NCI-H1436 (cell line): ENCODE measurements around the gene MPG.

Source experiments
- DNase-seq: peaks from one replicate; lab custom pipeline; 2025; lab: John Stamatoyannopoulos, UW

Gene MPG

DNA sequence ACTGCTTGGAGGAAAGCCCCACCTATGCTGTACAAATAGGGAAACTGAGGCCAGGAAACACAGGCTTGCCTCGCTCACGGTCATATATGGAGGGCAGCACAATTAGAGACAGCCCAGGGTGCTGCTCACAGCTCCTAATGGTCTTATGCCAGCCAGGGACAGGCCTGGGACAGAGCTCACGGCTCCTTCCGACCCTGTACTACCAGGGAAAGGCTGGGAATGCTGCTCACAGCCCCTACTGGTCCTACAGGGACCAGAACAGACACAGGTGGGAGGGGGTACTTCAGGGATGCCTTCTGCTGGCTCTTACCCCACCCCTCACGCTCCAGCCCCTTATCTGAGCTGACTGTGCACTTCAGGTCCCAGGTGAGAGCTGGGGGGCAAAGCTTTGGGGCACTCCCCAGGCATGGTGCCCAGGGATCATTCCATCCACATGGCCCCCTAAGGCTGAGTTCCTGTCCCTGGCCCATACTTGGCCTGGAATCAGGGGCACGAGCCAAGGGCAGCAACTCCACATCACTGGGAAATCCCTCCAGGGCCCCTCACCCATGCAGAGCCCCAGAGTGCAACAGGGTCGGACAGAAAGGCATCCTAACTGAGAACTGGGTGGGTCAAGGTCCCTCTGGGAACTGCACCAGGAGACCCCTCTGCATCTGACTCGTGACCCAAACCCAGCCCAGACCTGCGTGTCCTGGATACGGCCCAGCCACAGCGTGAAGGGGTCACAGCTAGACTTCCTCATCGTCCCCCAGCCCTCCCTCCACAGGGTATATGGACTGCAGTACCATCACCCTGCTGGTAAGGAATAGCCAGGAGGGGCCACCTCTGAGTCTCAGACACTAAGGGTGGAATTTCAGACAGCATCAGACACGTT, 11.5 kb upstream of the MPG start:
- DNase-seq, result no peak

DNA sequence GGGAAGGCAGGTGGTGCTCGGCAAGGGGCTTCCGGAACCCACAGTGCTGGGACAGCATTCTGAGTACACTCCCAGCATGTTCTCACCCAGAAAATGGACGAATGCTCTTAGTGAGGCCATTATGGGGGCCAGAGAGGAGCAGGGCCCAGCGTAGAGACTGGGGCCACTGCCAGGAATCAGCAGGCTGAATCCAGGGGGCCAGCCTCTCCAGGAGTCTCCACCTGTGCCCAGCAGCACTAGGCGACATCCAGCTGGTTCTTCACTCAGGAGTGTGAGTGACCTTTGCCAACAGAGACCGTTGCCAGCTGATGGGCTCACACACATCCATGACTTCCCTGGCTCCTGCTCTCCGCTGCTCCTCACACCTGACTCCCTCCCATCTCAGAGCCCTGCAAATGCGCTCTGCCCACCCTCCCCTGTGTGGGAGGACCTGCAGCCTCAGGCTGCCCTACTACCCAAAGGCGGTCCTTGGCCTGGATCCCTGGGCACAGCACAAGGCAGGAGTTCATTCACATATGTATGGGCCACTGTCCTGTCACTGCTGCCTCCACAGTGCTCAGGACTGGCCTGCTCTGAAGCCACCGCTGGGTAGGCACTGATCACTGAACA, 10.7 kb upstream of the MPG start:
- DNase-seq, result no peak

DNA sequence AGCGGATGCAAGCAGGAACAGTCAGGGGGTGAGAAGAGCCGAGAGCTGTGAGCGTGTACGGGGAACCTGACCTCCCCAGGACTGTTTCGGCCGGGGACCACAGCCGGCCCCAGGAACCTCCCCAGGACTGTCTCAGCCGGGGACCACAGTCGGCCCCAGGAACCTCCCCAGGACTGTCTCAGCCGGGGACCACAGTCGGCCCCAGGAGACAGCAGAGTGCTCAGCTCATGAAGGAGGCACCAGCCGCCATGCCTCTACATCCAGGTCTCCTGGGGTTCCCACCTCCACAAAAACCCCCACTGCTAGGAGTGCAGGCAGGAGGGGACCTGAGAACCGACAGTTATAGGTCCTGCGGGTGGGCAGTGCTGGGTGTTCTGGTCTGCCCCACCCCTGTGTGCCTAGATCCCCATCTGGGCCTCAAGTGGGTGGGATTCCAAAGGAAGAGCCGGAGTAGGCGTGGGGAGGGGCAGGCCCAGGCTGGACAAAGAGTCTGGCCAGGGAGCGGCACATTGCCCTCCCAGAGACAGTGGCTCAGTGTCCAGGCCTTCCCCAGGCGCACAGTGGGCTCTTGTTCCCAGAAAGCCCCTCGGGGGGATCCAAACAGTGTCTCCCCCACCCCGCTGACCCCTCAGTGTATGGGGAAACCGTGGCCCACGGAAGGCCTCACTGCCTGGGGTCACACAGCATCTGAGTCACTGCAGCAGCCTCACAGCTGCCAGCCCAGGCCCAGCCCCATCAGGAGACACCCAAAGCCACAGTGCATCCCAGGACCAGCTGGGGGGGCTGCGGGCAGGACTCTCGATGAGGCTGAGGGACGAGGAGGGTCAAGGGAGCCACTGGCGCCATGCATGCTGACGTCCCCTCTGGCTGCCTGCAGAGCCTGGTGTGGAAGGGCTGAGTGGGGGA, 9.9 kb upstream of the MPG start:
- DNase-seq, result no peak

DNA sequence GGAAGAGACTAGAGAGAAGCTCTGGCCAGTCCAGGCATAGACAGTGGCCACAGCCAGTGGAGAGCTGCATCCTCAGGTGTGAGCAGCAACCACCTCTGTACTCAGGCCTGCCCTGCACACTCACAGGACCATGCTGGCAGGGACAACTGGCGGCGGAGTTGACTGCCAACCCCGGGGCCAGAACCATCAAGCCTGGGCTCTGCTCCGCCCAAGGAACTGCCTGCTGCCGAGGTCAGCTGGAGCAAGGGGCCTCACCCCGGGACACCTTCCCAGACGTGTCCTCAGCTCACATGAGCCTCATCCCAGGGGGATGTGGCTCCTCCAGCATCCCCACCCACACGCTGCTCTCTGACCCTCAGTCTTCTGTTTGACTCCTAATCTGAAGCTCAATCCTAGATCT, 8.8 kb upstream of the MPG start:
- no peak for DNase-seq

DNA sequence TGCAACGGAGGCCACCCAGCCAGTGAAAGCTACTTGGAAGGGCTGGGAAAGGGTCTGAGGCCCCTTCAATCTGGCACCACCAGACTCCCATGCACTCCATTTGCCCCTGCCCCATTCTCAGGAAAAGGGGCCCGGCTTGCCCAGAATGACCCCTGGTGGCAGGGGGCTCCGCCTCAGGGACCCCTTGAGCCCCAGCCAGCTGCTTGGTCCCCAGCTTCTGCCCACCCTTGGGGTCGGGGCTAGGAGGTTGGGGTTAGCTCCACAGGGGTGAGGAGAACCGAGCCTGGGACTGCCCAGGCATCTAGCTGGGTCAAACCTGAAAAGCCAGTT, 6.8 kb upstream of the MPG start:
- DNase-seq, result no peak

DNA sequence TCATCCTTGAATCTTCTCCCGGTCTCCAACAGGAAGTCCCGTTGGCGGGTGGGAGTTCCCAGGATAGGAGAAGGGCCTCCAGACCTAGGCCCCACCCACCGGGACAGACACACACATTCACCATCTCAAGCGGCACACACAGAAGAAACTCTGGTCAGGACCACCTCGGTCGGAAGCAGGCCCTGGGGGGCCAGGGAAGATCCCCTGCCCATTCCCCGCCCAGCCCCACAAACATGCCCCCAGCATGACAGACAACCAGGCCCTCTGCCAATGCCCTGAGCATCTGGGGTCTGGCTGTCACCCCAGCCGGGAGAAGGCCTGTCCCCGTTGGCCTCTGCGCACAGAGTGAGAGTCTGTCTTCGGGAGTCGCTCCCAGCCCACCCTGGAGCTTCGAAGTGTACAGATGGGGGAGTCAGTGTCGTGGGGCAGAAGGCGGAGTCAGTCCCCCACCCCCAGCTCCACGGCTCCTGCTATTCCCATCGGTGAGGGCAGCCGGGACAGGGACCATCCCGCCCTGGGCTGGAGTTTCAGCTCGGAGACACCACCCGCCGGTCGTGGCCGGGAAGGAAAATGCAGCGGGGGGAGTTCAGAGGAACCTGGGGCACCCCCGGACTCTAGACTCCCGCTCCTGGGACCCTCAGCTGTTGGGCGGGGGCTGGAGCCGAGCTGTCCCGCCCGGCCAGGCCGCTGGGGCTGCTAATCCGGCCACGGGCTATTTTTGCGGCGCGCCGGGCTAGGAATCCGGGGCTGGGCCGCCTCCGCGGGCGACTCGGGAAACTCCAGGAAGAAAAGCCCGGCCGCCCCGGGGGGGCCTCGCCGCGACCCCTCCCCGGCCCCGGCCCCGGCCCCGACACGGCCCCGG, 6.3 kb upstream of the MPG start:
- DNase-seq, result no peak

DNA sequence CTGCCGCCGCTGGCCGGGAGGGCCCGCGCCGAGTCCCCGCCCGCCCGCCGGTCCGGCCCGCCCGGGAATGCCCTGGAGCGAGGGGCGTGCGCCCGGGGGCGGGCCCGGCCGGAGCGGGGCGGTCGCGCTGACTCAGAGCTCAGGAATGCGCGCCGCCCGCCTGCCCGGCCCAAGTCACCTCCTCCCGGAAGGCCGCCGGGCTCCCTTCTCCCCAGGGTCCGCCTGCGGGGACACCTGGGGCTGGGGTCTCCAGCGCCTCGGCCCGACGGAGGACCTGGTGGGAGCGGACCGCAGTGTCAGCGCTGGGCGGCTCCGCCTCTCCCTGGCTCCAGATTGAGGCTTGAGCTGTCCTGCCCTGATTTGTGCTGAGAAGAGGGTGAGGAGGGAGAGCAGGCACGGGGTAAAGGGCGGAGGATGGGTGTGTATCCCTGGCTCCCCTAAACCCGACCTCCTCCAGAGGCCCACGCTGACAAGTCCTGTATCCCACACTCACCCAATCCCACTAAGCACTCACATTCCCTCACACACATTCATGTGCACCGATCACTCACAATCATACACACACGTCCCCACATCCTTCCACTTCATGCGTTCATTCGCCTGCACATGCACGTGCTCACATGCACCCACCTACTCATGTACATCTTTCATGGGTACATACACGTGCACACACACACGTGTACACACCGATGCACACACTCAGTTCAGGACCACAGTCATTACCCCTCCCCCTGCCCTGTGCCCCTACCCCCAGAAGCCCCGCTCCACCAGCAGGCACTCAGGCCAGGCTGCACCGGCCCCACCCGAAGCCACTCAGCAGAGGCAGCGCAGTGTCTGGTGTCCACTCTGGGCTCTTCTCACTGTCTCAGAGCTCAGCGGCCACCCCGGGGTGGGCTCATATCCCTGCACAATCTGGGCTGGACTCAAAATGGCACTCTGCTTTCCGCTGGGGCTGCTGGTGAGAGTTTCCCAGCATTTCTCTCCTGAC, 5.2 kb upstream of the MPG start, which contains the start of gene RHBDF1:
TSS of gene RHBDF1 (minus strand) at position 71 of the 988 bp plus-strand sequence. CDS start 7,616 bp downstream, outside the sequence.
- DNase-seq, result no peak

DNA sequence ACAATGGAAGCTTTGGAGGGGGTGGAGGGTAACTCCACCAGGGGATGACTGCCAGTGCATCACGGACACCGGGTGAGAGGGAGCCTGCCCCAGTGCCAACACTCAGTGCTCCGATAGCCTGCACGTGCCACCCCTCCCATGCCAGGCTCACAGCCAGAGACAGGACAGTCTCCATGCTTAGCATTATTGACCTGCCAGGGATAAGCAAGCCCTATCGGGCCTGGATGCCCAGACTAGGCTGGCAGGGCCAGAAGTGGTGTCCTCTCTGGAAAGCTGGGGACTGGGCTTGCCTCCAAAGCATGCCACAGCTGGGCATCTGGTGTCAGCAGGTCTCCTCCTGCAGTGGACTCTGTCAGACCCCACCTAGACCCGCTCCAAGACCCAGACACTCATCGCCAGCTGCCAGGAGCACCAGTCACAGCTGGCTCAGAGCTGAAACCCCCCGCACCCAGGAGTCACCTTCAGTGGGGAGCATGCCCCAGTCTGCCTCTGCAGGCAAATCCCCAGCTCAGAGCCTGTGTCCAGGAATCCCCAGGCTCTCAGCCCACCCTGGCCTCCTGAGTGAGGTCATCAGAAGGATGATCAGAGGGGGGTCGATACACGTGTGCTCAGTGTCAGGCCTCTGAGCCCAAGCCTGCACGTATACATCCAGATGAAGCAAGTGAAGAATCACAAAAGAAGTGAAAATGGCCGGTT, 3.8 kb upstream of the MPG start:
- no peak for DNase-seq

DNA sequence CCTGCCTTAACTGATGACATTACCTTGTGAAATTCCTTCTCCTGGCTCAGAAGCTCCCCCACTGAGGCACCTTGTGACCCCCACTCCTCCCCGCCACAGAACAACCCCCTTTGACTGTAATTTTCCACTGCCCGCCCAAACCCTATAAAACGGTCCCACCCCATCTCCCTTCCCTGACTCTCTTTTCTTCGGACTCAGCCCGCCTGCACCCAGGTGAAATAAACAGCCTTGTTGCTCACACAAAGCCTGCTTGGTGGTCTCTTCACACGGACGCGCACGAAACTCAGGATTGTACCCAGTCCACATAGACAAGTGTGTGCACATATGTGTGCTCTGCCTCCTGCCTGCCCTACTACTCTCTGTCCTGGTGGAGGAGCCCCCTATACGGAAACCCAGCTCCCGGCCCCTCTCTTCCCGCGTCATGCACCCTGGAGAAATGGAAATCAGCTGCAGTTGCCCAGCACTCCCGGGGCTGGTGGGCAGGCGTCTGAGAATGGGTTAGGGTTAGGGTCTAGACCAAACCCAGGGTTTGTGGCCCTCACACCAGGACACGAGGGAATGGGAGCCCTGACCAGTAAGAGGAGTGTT, 3.2 kb upstream of the MPG start:
- no peak for DNase-seq

DNA sequence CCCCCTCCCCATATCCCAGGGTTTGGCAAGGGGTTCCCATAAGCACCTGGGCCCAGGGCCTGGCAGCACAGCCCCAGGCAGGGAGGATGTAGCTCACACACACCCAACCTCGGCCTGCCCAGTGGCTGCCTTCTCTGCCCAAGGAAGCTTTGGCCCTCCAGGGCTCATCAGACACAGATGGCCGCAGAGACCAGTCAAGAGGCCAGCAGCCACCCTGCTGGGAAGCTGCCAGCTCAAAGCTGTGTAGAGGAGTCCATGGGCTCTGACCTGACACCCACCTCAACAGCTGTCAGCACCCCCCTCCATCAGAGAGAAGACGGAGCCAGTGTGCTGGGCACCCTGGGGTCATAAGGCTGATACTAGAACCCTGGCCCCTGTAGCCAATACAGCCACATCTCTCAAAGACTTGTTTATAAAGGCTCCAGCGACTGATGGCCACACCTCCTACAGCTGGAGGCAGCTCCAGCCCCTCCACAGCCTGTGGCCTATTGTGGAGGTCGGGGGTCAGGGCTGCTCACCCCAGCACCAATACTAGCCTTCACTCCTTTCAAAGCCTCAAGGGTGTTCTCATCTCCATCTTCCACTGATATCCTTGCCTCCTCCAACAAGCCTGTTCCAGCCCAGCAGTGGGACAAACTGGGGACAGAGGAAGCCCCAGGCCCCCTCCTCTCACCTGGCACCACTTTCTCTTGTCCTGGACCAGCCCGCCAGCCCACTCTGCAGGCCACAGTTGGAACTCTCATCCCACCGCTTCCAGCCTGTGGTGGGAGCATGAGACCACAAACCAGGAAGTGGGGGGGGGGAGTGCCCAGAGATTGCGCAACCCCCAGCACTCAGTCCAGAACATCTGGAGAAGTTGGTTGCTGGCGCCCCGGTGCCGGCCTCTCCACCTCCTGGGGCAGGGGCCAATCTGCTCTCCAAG, 2.2 kb upstream of the MPG start:
- no peak for DNase-seq

DNA sequence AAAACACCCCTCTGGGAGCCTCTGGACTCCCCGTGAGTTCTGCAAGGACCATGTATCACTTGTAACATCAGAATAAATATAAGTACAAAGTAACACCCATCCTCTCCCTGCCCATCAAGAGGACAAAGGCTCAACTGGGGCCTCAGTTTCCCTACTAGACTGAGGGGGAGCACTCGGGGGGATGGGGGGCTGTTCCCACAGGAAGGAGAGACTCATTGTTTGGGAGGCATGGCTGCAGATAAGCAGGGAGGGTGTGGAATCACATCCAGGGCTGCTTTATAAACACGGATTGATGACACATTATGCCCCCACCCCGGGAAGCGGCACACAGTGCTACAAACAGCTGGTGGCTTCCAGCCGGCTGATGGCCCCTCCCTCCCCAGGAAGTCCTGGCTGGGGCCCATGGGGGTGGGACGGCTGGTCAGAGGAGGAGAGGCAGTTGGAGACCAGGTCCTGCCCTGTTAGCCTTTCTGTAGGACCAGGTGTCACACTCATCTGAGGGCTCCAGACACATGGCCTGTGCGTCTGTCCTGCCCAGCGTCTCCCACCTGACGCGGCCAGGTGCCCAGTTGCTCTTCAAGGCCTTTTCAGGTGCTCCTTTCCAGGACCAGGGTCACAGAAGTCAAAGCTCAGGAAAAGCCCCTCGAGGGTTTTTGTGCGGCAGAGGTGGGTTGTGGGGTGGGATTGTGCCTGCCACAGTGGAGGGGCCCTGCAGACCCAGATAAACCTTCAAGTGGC, 1.3 kb upstream of the MPG start:
- no peak for DNase-seq

DNA sequence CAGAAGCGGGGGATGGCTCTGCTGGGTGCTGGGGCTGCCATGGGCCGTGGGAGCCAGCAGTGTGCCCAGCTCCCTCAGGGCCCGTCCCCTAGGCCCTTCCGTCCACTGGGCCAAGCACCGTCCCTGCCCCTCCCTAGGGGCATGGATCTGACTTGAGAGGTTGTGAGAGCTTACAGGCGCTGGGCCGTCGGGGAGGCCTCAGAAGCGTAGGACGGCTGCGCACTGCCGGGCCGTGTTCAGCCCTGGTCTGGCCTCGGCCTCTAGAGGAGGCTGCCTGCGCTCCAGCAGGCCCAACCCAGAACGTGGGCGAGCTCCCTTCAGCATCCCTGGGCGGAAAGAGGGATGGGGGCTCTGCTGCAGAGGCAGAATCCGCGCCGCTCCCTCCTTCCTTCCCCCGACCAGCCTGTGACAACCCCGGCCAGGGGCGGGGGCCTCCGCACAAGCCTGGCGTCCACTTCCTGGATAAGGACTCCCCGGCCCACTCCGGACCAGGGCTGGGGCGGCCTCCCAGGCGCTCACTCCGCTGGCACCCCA, 685 bp upstream of the MPG start:
- DNase-seq, result no peak

DNA sequence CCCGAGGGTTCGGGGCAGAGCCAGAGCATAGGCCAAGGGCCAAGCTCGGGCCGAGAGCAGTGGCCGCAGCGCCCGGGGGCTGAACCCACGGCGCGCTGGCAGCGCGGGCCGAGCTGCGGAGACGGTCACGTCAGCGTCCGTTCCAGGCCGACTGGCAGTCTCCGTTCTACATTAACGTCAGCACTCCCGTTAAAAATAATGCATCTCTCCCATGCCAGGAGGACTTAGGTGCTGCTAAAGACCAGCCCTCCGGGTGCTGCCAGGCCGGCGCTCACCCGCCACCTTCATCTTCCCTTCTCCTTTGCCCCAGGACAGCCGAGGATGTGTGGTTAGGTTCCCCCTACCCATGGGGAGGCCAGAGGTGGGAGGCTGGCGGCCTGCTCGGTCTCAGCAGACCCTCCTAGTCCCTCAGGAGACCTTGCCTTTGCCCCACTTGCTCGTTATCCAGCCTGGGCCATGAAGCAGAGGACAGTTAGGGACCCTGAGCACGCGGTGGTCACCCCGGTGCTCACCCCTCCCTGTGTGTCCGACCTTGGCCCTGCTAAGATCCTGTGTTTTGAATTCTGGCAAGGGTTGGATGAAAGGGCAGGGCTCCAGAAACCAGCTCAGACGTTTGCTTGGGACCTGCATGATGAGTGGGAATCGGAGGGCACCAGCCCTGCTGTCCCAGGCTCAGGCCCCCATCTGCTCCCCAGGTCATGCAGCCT, 572 bp downstream of the MPG start:
- no peak for DNase-seq

DNA sequence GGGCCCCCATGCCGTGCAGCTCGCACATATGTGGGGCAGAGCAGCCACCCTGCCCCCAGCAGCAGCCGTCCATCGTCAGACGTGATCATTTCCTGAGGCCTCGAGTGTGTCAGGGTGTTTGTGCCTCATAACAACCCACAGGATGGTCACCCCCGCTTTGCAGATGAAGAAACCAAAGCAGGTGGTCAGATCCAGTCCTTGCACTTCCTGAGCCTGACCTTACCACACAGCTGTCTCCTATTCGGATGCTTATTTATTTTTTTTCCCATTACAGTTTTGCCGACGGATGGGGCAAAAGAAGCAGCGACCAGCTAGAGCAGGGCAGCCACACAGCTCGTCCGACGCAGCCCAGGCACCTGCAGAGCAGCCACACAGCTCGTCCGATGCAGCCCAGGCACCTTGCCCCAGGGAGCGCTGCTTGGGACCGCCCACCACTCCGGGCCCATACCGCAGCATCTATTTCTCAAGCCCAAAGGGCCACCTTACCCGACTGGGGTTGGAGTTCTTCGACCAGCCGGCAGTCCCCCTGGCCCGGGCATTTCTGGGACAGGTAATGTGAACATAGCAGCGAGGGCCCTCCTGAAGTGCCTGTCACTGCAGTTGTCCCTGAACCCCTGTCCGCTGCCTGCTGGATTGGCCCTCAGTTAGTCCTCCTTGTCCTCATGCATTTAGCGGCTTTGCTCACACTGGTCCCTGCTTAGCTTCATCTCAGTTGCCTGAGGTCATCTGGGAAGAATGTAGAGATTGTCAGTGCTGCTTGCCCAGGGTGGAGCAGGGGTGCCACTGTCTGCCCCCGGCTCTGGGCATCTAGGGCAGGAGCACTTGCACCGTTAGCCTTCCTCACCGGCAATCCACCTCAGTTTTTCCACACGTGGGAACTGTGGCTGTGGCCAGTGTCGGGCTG, 1.4 kb downstream of the MPG start:
- DNase-seq, result no peak

DNA sequence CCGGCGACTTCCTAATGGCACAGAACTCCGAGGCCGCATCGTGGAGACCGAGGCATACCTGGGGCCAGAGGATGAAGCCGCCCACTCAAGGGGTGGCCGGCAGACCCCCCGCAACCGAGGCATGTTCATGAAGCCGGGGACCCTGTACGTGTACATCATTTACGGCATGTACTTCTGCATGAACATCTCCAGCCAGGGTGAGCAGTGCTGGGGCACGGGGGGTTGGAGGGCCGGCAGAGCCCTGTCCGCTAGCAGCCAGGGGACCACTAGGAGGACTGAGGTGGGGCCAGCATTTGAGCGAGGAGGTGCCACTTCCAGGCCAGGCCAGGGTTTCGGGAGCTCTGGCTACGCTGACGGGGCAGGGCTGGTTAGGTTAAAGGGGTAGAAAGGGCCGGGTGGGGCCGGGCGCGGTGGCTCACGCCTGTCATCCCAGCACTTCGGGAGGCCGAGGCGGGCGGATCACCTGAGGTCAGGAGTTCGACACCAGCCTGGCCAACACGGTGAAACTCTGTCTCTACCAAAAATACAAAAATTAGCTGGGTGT, 5.1 kb downstream of the MPG start:
- DNase-seq, result no peak
